Fibroblast of peridontal ligament (primary cell): ENCODE results near the gene SMIM44.

Source experiments
- DNase-seq: peaks from one replicate; pipeline ENCODE4 v3.0.0-alpha.2; 2010; ENCODE audit errors: extremely low read depth

SMIM44 gene

GRCh38 chr19:3500429-3501101 lies 17.3 kb upstream of the SMIM44 start, which contains the start of gene DOHH:
Gene DOHH, minus strand, starts transcription at chr19:3500674. Its CDS starts 3,860 bp downstream, at chr19:3496814.
- peak; percentile 97 for DNase-seq

- DNase-seq: no peak
These were observed 16.6 kb upstream of the SMIM44 start for GRCh38 chr19:3499738-3500428.

GRCh38 chr19:3497757-3498520 lies 14.7 kb upstream of the SMIM44 start:
- no peak for DNase-seq

GRCh38 chr19:3496392-3497273 lies 13.4 kb upstream of the SMIM44 start:
- DNase-seq: no peak

- DNase-seq: no peak
These were observed 11.3 kb upstream of the SMIM44 start for GRCh38 chr19:3494559-3494958.

GRCh38 chr19:3494051-3494450 lies 10.8 kb upstream of the SMIM44 start:
- no peak for DNase-seq

GRCh38 chr19:3493651-3494050 lies 10.4 kb upstream of the SMIM44 start:
- DNase-seq: no peak

- no peak for DNase-seq
These were observed 9.7 kb upstream of the SMIM44 start for GRCh38 chr19:3492919-3493318.

GRCh38 chr19:3492131-3492839 lies 9.0 kb upstream of the SMIM44 start:
- DNase-seq: no peak

- no peak for DNase-seq
These were observed 8.3 kb upstream of the SMIM44 start for GRCh38 chr19:3491396-3492119.

- no peak for DNase-seq
These were observed 575 bp downstream of the SMIM44 start for GRCh38 chr19:3482507-3483225.

- DNase-seq: no peak
These were observed 1.8 kb downstream of the SMIM44 start for GRCh38 chr19:3481241-3482090.

GRCh38 chr19:3480383-3481091 lies 2.7 kb downstream of the SMIM44 start, which contains the start of gene SMIM24:
Gene SMIM24, minus strand, starts transcription at chr19:3480525. Its CDS starts 62 bp downstream, at chr19:3480463.
- DNase-seq: no peak

GRCh38 chr19:3479834-3480215 lies 3.4 kb downstream of the SMIM44 start:
- DNase-seq: no peak

- DNase-seq: no peak
These were observed 3.9 kb downstream of the SMIM44 start for GRCh38 chr19:3479177-3479833.

GRCh38 chr19:3478409-3479176 lies 4.6 kb downstream of the SMIM44 start:
- DNase-seq: no peak

GRCh38 chr19:3477951-3478350 lies 5.3 kb downstream of the SMIM44 start:
- no peak for DNase-seq
